HG03558 (cell line): ENCODE results near the gene CST9.
"Not testable (repeated sequence)": the region's sequence is repeated elsewhere in the genome, so short reads cannot be mapped to it uniquely, and the experiment has no call there.

Experiments used
- ATAC-seq: cut with Tn5 transposase; IDR thresholded peaks from one replicate; pipeline ENCODE4 v1.9.1; 2021; ENCODE audit warnings: moderate number of reproducible peaks; ENCODE audit not compliant: unreplicated experiment; ENCODE audit errors: extremely low read depth

Gene CST9

DNA sequence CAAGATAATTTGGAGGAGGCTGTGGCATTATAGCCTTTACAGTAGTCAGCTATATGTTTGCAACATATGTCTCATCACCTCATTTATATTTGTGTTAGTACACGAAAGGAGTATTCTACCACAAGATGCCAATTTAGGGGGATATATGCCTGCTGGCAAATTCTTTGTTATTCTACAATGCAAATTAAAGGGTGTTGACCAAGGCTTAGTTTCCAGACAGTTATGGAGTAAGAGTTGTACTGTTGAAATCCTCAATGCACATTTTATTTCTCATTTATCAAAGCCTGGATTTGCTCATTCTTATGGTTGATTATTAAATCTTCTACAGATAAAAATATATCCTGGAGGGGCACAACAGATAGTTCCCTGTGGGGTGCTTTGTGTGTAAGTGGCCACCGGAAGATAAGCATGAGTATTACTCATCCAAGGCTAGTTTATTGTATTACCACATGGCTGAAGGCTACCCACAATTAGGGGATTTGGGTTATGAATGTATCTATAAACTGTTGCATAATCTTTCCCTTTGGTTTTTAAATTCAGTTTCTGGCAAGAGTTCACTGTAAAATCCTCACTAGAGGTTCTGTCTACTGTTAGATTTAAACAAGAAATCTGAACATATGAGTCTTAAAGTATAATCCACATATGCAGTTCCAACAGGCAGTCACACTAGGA is 9.0 kb downstream of the CST9 start:
- no peak for ATAC-seq

GRCh38 chr20:23595941-23596340 is 9.8 kb downstream of the CST9 start:
- no peak for ATAC-seq

GRCh38 chr20:23588434-23589403 is 17.0 kb downstream of the CST9 start:
- no peak for ATAC-seq

DNA sequence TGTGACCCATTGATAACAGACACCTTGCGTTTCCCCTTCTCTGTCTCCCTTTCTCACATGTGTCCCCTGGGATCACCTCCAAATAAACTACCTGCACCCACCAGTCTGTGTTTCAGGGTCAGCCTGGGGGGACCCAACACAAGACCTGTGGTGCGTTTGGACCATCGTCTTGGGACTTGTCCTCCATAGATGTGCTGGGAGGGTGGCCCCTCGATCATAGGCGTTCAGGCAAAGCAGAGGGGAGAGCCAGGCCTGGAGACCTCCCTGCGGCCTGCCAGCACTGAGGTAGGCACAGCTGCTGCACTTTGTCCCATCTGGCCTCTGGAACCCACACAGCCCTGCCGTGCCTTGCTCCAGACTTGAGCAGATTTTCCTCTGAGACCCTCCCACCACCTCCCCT is 18.1 kb downstream of the CST9 start:
- no peak for ATAC-seq

DNA sequence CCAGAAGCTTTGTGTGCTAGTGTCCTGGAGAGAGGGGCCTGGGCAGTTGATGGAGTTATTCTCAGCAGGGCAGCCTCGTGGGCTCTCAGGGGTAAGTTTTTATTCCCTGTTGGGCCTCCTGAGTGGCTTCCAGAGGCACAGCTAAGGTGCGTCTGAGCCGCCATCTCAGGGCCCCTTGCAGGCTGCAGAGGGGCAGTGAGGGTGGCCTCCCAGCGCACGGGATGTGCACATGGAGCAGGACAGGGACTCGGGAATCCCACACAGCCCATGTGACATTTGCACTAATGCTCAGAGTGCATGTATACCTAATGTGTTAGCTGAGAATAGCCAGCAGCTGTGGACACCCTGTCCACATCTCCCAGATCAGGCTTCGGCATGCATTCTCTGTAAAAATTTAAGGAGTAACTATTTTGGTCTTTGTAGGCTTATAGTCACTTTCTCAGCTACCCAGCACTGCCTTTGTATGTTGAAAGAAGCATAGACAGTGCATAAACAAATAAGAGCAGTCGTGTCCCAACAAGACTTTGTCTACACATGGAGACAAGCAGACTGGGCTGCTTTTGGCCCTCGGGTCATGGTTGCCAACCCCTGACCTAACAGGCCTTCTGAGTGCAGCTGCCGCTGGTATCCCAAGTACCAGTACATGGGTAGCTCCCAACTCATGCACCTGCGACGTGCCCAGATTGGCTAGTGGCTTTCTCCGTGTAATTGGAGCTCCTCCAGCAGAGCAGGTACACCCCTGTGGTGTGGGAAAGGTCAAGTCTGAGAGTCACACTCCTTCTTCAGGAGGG is 18.8 kb downstream of the CST9 start:
- no peak for ATAC-seq

DNA sequence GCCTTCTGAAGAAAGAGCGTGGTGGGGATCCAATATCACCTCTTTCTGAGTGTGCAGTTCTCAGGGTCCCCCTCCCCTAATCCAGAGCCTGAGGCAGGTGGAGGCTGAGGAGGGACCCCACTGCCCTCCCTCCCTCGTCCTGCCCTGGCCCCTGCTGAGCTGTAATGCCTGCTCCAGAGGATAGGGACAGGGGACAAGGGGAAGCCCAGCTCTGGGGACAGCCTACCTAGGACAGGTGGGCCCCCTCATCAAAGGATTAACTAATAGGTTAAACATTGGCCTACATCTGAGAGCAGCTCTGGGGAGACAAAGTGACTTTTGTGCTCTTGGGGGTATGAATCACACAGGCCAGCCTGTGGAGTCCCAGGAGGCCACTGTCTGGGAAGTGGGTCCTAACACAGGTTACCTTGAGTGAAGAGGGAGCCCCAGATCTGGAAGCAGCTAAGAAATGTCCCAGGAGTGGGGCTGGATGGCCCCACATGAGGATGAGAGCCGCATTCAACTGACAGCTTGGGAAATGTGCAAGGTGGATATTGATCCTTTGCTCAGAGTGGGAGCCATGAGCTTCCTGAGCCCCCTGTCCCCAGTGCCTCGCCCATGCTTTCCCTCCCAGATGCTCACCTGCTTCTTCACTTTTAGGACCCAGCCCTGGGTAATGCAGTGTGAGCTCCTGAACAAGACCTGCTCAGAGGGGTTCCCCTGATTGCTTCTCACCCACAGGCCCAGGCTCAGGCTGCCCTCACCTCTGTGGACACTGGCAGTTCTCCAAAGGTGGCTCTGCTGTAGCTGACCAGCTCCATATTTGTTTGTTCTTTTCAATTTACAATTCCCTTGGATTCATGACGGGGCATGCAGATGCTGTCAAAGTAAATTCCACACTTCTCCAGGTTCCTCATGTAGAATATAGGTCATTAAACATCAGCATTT is 19.6 kb downstream of the CST9 start:
- ATAC-seq: no peak

- ATAC-seq: no peak
Measured at GRCh38 chr20:23585449-23585807, 20.3 kb downstream of the CST9 start.

- ATAC-seq: no peak
Measured at GRCh38 chr20:23584434-23585199, 21.1 kb downstream of the CST9 start.

DNA sequence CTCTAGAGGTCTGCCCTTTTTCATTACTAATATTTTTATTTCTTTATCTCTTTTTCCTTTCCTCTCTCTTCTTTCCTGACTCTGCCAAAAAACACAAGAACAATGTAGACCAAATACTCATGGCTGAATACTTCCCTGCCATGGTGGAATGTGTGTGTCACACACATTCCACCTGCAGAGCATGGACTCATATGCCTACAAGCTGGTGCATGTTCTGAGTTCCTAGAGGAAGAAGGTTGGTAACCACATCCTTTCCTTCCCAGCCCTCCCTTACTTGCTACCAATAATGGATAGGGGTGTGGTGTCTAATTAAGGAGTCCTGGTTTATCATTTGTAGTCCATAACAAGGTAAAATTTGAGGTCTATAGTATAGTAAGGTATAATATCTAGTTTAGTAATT is 22.2 kb downstream of the CST9 start:
- ATAC-seq: no peak

GRCh38 chr20:23582293-23582692 is 23.4 kb downstream of the CST9 start:
- no peak for ATAC-seq

- ATAC-seq: not testable (repeated sequence)
Measured at GRCh38 chr20:23581833-23582232, 23.9 kb downstream of the CST9 start.

- ATAC-seq: no peak
Measured at GRCh38 chr20:23574977-23575376, 30.7 kb downstream of the CST9 start.

DNA sequence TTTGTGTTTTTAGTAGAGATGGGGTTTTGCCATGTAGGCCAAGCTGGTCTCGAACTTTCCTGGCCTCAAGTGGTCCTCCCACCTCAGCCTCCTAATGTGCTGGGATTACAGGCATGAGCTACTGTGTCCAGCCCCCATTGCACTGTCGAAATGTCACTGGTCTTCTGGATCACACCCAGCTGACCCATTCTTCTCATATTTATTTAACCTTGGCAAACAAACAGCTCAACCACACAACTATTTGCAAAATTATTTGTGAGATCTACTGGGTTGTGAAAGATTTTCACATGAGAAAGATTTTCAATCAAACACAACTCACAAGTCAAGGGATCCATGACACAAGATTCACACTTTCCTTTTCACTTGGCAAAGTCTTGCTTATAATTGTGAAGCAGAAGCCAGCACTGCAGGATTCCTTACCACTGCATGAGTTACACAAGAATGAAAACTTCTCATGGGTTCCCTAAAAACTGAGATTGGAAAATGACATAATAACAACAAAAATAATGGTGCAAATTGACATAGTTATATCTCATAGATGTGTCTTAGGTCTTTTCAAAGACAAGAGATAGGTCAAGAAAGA is 35.4 kb downstream of the CST9 start:
- ATAC-seq: no peak

- no peak for ATAC-seq
Measured at GRCh38 chr20:23569570-23569969, 36.1 kb downstream of the CST9 start.

DNA sequence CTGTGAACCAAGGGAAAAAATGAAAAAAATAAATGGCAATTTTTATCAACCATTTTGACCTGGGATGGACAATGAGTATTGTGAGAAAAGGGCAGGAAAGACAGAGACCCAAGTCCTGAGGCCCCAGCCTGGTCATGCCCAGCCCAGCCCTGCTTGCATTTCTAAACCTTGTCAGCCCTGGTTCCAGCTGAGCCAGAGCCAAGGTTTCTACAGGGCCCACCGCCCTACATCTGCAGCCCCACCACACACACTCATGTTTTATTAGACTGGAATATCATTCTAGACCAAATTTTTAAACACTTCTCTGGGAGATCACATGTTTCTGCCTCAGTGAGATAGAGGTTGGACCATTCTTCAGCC is 36.8 kb downstream of the CST9 start:
- no peak for ATAC-seq

GRCh38 chr20:23568320-23568970 is 37.3 kb downstream of the CST9 start, which contains the start of gene CST9L:
Gene CST9L, minus strand, starts transcription at chr20:23568484. Its CDS starts 34 bp downstream, at chr20:23568450.
- no peak for ATAC-seq

DNA sequence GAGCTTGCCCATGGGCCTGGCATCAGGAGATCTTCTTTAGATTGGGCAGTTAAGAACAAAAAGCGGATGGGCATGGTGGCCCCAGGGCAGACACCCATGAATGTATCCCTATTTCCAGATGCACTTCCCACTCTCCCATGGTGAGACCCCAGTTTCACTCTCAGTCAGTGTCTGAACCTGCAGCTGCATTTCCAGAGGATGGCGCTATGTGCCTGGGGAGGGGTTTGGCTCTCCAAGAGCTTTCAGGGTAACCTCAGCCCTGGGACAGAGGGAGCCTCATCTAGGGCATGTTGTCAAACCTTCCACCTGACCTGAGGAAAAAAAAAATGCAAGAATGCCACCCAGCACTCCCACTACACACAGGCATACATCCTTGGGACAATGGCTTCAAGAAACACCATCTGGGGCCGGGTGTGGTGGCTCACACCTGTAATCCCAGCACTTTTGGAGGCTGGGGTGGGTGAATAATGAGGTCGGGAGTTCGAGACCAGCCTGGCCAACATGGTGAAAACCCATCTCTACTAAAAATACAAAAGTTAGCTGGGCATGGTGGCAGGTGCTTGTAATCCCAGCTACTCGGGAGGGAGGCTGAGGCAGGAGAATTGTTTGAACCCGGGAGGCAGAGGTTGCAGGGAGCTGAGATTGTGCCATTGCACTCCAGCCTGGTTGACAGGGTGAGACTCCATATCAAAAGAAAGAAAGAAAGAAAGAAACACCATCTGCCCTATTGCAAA is 39.4 kb downstream of the CST9 start:
- ATAC-seq: no peak
